Ishikawa (cell line): ENCODE data around the gene PXT1.

Source experiments
- CEBPB ChIP-seq: IDR thresholded peaks from 2 replicates; pipeline ENCODE4 v1.6.1; 2012
- CREB1 ChIP-seq: IDR thresholded peaks from 2 replicates; pipeline ENCODE4 v1.6.1; 2012; ENCODE audit warnings: low read depth
- EGR1 ChIP-seq: IDR thresholded peaks from 2 replicates; pipeline ENCODE4 v1.6.1; 2012
- EP300 ChIP-seq: IDR thresholded peaks from 2 replicates; pipeline ENCODE4 v1.6.1; 2012; ENCODE audit warnings: borderline replicate concordance
- RAD21 ChIP-seq: IDR thresholded peaks from 2 replicates; pipeline ENCODE4 v1.6.1; 2012; ENCODE audit warnings: low read depth
- REST ChIP-seq: IDR thresholded peaks from 2 replicates; pipeline ENCODE4 v1.6.1; 2012; ENCODE audit warnings: low read depth, mild to moderate bottlenecking
- TAF1 ChIP-seq: IDR thresholded peaks from 2 replicates; pipeline ENCODE4 v1.6.1; 2012; ENCODE audit warnings: low read depth, mild to moderate bottlenecking
- TCF12 ChIP-seq: IDR thresholded peaks from 2 replicates; pipeline ENCODE4 v1.6.1; 2012; ENCODE audit warnings: low read depth
- TEAD4 ChIP-seq: IDR thresholded peaks from 2 replicates; pipeline ENCODE4 v1.6.1; 2012
- USF1 ChIP-seq: IDR thresholded peaks from 2 replicates; pipeline ENCODE4 v1.6.1; 2012
- YY1 ChIP-seq: IDR thresholded peaks from 2 replicates; pipeline ENCODE4 v1.6.1; 2012; ENCODE audit warnings: low read depth
- ZBTB7A ChIP-seq: IDR thresholded peaks from 2 replicates; pipeline ENCODE4 v1.6.1; 2012; ENCODE audit warnings: low read depth

DNA sequence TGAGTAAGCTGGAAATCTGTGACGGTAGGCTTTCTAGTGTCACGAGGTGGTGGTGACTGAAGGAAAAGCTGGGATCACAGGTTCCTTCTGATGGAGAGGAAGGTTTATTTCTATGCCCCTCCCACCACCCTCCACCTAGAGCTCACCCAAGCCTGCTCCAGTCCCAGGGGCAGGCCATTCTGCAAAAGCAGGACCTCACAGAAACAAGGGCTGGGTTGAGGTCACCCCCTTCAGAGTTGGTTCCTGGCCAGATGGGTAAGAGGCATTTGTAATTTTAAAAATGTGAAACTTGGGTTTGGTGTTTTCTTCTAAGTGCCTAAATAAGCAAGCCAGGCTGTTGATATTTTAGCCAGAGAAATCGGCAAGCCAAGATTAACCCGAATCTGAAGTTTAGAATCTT lies 46.8 kb upstream of the PXT1 start:
- no peak for TF ChIP-seq CEBPB
- TF ChIP-seq ZBTB7A = no peak
- TF ChIP-seq REST = no peak
- no peak for TF ChIP-seq EP300
- TF ChIP-seq YY1 = no peak
- no peak for TF ChIP-seq CREB1
- TF ChIP-seq RAD21 = no peak
- TF ChIP-seq TAF1 = no peak
- TF ChIP-seq TCF12 = no peak
- TF ChIP-seq EGR1 = no peak
- TF ChIP-seq TEAD4 = no peak
- no peak for TF ChIP-seq USF1
